Neural progenitor cell (in vitro differentiated cells): Measurements from ENCODE around the gene NFATC1.

Experiments
- EZH2 ChIP-seq: fragments of 200-600 bp; sonication (generic); IDR thresholded peaks from 2 replicates; pipeline ENCODE4 v1.6.1; 2017; ENCODE audit warnings: antibody characterized with exemption, mild to moderate bottlenecking, moderate library complexity
- EZH2phosphoT487 ChIP-seq: fragments of 200-600 bp; sonication (generic); IDR thresholded peaks from 2 replicates; pipeline ENCODE4 v1.6.1; 2017; ENCODE audit warnings: antibody characterized with exemption
- TF ChIP-seq, protein P1 (sequence below): fragments of 200-600 bp; sonication (generic); IDR thresholded peaks from 2 replicates; pipeline ENCODE4 v1.5.1; 2017; ENCODE audit warnings: antibody characterized with exemption, mild to moderate bottlenecking

DNA sequence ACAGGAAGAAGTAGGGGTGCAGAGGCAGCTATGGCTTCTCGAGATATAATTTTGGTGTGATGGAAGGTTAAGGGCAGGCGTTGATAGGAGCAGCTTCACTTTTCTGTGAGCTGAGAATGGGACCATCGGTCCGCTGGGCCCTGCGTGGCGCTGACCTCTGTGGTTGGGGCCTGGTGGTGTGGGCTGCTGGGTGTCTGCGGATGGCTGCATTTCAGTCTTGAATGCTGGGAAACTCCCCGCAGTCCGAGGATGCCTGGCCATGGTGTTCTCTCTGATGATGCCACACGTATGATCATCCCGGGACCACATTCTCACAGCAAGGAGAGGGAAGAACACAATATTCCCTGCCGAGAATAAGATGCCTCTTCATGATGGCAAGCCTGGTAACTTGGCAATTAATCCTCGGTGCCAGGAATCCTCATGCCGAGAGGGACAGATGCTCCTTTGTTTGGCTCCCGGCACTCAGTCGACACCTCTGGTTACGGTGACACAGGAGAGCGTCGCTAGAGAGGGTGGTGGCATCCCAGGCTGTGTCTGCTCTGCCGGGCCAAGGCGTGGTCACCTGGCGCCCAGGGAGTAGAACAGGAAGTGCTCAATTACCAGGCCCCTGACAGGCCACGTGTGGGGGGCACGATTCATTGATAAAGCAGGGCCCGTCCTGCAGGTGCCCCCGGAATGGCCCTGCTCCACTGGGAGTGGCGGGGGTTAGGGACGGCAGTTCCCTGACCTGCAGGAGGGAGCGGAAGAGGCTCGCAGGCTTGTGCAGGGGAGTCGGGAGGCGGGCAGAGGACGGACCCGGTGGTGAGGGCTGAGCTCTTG lies 164.5 kb downstream of the NFATC1 start:
- TF ChIP-seq, protein P1, sequence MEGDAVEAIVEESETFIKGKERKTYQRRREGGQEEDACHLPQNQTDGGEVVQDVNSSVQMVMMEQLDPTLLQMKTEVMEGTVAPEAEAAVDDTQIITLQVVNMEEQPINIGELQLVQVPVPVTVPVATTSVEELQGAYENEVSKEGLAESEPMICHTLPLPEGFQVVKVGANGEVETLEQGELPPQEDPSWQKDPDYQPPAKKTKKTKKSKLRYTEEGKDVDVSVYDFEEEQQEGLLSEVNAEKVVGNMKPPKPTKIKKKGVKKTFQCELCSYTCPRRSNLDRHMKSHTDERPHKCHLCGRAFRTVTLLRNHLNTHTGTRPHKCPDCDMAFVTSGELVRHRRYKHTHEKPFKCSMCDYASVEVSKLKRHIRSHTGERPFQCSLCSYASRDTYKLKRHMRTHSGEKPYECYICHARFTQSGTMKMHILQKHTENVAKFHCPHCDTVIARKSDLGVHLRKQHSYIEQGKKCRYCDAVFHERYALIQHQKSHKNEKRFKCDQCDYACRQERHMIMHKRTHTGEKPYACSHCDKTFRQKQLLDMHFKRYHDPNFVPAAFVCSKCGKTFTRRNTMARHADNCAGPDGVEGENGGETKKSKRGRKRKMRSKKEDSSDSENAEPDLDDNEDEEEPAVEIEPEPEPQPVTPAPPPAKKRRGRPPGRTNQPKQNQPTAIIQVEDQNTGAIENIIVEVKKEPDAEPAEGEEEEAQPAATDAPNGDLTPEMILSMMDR = no peak
- TF ChIP-seq EZH2 (no peak), EZH2phosphoT487 (no peak)
